ENCODE measurements around the gene NLRC4. TPM values are rescaled to one million over a fixed set of nuclear protein-coding genes. Genes with fewer than 3 reads are reported as not detected.

The NLRC4 gene
- total RNA-seq, 4 donors from 2014 or later, result 0.44 to 0.91 (median 0.57) TPM; not detected in 1

DNA sequence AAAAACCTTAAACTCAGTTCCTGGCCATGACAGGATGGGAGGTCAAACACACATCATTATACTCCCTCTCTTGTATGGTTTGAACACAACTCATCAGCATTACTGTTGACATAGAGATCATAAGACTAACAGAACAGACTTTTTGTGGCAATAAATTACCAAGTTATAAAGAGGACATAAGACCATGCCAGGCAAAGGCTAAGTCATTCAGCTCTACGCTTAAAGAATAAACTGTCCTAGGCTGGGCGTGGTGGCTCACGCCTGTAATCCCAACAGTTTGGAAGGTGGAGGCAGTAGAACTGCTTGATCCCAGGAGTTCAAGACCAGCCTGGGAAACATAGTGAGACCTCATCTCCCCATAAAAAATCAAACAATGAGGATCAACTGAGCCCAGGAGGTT lies 16.4 kb downstream of the NLRC4 start:
- Histone ChIP-seq H3K36me3 (no peaks in the 10 kb centered on the region), H3K27me3 (no peaks in the 10 kb centered on the region), H3K27ac (no peak overlapping the region), H3K4me1 (no peaks in the 10 kb centered on the region), H3K9me3 (no peaks in the 10 kb centered on the region), H3K4me3 (no peak overlapping the region)
- intact Hi-C loops (cut with DNase I), result no loop called here
- 55 to 59% methylated on average over 3 of the region's 3 CpGs for WGBS, 2 donors
- TF ChIP-seq POLR2A (IDR thresholded peaks at IDR 0.05), result no peak
- TF ChIP-seq, protein P1, sequence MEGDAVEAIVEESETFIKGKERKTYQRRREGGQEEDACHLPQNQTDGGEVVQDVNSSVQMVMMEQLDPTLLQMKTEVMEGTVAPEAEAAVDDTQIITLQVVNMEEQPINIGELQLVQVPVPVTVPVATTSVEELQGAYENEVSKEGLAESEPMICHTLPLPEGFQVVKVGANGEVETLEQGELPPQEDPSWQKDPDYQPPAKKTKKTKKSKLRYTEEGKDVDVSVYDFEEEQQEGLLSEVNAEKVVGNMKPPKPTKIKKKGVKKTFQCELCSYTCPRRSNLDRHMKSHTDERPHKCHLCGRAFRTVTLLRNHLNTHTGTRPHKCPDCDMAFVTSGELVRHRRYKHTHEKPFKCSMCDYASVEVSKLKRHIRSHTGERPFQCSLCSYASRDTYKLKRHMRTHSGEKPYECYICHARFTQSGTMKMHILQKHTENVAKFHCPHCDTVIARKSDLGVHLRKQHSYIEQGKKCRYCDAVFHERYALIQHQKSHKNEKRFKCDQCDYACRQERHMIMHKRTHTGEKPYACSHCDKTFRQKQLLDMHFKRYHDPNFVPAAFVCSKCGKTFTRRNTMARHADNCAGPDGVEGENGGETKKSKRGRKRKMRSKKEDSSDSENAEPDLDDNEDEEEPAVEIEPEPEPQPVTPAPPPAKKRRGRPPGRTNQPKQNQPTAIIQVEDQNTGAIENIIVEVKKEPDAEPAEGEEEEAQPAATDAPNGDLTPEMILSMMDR (IDR thresholded peaks at IDR 0.05), result no peak
- no peak for DNase-seq

DNA sequence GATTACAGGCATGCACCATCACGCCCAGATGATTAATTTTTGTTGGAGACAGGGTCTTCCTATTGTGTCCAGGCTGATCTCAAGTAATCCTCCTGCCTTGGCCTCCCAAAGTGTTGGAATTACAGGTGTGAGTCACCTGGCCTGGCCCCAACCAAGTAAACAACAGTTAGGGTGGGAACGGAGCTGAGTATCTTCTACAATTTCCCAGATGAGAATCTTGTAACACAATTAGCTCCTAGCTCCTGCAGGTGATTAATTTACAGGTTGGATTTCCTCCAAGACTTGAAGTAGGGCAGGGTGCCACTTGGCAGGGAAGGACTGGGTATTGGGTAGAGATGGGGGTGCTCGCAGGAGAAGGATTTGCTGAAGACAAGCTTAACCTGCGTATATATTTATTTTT lies 17.8 kb downstream of the NLRC4 start:
- intact Hi-C loops (cut with DNase I), result no loop called here
- Histone ChIP-seq H3K36me3 (no peaks in the 10 kb centered on the region), H3K27ac (no peak overlapping the region), H3K4me3 (no peak overlapping the region), H3K9me3 (no peaks in the 10 kb centered on the region), H3K27me3 (no peaks in the 10 kb centered on the region), H3K4me1 (no peaks in the 10 kb centered on the region)
- WGBS, 2 donors, result 31 to 42% methylated on average over 3 to 4 of the region's 4 CpGs
- TF ChIP-seq, protein P1 (IDR thresholded peaks at IDR 0.05), result no peak
- no peak for TF ChIP-seq POLR2A (IDR thresholded peaks at IDR 0.05)
- DNase-seq, result no peak

DNA sequence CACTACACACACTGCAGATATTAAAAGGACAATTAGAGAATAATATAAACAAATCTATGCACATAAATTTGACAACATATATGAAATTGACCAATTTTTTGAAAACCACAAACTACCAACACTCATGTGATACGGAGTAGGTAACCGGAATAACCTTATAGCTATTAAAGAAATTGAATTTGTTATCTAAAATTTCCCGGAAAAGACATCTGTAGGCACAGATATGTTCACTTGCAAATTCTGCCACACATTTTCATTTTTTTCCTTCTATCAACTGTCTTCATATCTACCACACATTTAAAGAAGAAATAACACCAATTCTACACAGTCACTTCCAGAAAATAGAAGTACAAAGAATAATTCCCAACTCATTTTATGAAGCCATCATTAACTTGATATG lies 22.4 kb downstream of the NLRC4 start:
- H3K36me3 ChIP-seq, result no peaks in the 10 kb centered on the region
- no peak overlapping the region for H3K4me3 ChIP-seq
- no peak overlapping the region for H3K27ac ChIP-seq
- no peaks in the 10 kb centered on the region for H3K9me3 ChIP-seq
- WGBS, 2 donors, result 91 to 97% methylated on average over 3 of the region's 3 CpGs
- H3K27me3 ChIP-seq, result no peaks in the 10 kb centered on the region
- intact Hi-C loops (cut with DNase I), result no loop called here
- no peak for DNase-seq
- TF ChIP-seq, protein P1 (IDR thresholded peaks at IDR 0.05), result no peak
- TF ChIP-seq POLR2A (IDR thresholded peaks at IDR 0.05), result no peak
- H3K4me1 ChIP-seq, result no peaks in the 10 kb centered on the region

DNA sequence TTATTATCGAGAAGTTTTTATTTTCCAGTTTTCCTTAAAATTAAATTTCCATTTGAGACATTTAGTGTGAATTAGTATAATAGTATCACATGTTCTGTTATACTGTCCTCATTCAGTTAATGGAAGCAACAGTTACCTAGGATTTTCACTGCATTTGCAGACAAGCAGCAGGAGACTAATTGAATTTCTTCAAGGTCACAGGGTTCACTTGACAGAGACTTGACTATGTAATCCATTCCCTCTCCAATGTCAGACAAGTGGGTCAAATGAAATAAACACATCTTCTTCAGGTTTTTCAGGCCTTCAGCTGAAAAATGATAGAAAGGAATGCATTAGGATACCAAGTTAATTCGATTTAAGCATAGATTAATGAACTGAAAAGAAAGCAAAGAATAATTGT lies 26.7 kb downstream of the NLRC4 start:
- intact Hi-C loops (cut with DNase I), result no loop called here
- Histone ChIP-seq H3K27ac (no peak overlapping the region), H3K27me3 (no peaks in the 10 kb centered on the region), H3K4me3 (no peak overlapping the region), H3K36me3 (no peaks in the 10 kb centered on the region), H3K4me1 (peaks cover 0 to 13% (median 5%) of the 10 kb centered on the region in 3 donors), H3K9me3 (no peaks in the 10 kb centered on the region)
- DNase-seq, result no peak
- WGBS, 2 donors, result 71 to 79% methylated on average over 2 of the region's 2 CpGs
- TF ChIP-seq POLR2A (IDR thresholded peaks at IDR 0.05), result no peak
- TF ChIP-seq, protein P1 (IDR thresholded peaks at IDR 0.05), result no peak

DNA sequence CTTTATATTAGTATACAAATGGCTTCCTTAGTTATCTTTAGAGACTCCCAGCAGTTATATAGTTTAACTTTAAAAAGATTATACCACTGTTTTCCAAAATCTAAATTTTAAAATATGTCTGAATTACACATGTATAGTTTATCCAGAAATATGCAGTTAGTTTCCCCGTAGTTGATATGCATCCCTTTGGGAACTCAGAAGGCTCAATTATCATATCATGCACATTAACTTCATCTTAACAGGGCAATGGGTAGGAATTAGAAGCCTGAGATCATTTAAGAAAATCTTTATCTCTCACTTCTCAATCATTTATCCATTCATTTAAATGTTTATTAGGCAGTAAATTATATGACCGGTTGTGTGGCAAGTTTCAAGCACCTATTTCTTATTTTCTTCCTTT lies 27.2 kb downstream of the NLRC4 start:
- TF ChIP-seq POLR2A (IDR thresholded peaks at IDR 0.05), result no peak
- TF ChIP-seq, protein P1 (IDR thresholded peaks at IDR 0.05), result no peak
- H3K4me1 ChIP-seq, result peaks cover 0 to 13% (median 5%) of the 10 kb centered on the region in 3 donors
- 88 to 94% methylated on average over 2 of the region's 2 CpGs for WGBS, 2 donors
- no peaks in the 10 kb centered on the region for H3K27me3 ChIP-seq
- intact Hi-C loops (cut with DNase I), result no loop called here
- no peaks in the 10 kb centered on the region for H3K36me3 ChIP-seq
- no peak overlapping the region for H3K4me3 ChIP-seq
- H3K9me3 ChIP-seq, result no peaks in the 10 kb centered on the region
- DNase-seq, result no peak
- no peak overlapping the region for H3K27ac ChIP-seq
